Ectodermal cell (in vitro differentiated cells): ENCODE results near the gene PRG2.

Experiments
- H3K27ac ChIP-seq: 2 replicates; pipeline ENCODE4 v1.7.0; 2013; ENCODE audit warnings: mild to moderate bottlenecking, low read depth, low read length; ENCODE audit not compliant: insufficient read depth, poor library complexity, severe bottlenecking
- H3K27me3 ChIP-seq: 2 replicates; pipeline ENCODE4 v1.7.0; 2013; ENCODE audit warnings: mild to moderate bottlenecking, low read length; ENCODE audit not compliant: insufficient read depth, control insufficient read depth, poor library complexity, severe bottlenecking
- H3K36me3 ChIP-seq: one replicate; pipeline ENCODE4 v1.7.0; 2013; ENCODE audit warnings: low read length; ENCODE audit not compliant: control insufficient read depth, insufficient read depth
- H3K4me1 ChIP-seq: one replicate; pipeline ENCODE4 v1.7.0; 2013; ENCODE audit warnings: low read length; ENCODE audit not compliant: control insufficient read depth, insufficient read depth
- H3K4me3 ChIP-seq: 2 replicates; pipeline ENCODE4 v1.7.0; 2013; ENCODE audit warnings: low read depth, low read length, control low read depth; ENCODE audit not compliant: insufficient read depth
- H3K9me3 ChIP-seq: 2 replicates; pipeline ENCODE4 v1.7.0; 2013; ENCODE audit warnings: mild to moderate bottlenecking, low read length, moderate library complexity; ENCODE audit not compliant: control insufficient read depth
- WGBS, 2 experiments: methylation state at CpG; one replicate each; pipeline ENCODE4 v1.1.7; 2013; ENCODE audit warnings: missing lambda C conversion rate in 2 of 2; 5-methylcytosine and 5-hydroxymethylcytosine counted together

Gene PRG2

GRCh38 chr11:57428643-57429042, 38.2 kb upstream of the PRG2 start:
- WGBS, 2 experiments = 89 to 90% methylated on average over 5 of the region's 5 CpGs
- no peak overlapping the region for H3K4me3 ChIP-seq
- H3K27me3 ChIP-seq = peaks cover 26% of the 10 kb centered on the region
- H3K27ac ChIP-seq = no peak overlapping the region
- no peaks in the 10 kb centered on the region for H3K9me3 ChIP-seq
- peaks cover 4% of the 10 kb centered on the region for H3K4me1 ChIP-seq
- no peaks in the 10 kb centered on the region for H3K36me3 ChIP-seq

DNA sequence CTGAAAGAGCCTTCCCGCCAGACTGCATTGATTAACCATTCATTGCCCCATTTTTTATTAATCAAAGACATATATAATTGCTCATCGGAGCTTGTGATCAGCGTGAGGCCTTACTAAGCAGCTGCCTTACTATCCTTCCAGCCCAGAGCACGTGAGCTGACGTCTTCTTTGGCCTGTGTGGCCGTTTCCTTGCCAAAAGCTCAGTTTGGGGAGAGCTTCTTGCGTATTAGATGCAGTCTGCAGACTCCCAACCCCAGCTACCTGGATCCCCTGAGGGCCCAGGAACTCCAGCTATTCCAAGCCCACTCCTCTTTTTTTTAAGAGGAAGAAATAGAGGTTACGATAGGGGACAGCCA, 37.3 kb upstream of the PRG2 start:
- no peak overlapping the region for H3K4me3 ChIP-seq

DNA sequence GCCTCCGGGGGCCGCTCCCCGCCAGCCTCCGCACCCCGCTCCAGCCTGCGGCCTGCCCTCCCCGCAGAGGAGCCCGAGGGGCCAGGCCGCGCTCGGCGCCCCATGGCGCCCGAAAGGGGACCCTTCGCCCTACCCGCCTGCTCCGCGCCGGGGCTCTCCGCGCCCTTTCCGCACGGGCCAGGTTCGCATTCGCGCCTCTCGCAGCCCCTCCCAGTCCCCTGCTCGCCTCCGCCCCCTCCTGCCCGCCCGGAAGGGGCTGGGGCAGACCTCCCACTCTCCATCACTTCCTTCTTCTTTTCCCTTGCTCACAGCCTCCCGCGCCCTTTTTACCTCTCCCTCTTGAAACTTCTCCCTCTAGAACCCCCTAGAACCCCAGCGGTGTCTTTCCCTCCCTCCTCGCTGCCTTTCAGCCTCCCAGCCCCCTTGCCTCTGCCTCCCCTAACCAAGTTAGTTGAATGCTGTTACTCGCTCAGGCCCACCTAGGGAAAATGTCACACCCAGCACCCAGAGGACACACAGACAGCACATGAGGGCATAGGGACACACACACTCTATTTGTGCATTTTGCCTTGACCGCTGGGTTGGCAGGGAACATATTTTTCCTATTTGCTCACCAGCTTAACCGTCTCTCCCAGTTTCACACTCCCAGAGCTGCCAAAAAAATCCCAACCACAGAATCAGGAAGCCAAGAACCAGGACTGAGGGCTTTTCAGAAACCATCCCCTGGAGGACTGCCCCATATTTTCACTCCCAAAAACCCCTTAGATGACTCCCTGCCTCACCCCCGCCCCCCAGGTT, 36.7 kb upstream of the PRG2 start, which contains the start of gene SLC43A3:
Gene SLC43A3, minus strand, starts transcription at position 193 of the 798 bp plus-strand sequence. CDS start 949 bp downstream, outside the sequence.
- Histone ChIP-seq H3K4me1 (peaks cover 4% of the 10 kb centered on the region), H3K27me3 (peaks cover 26% of the 10 kb centered on the region), H3K27ac (no peak within 1 kb of the TSS), H3K9me3 (no peaks in the 10 kb centered on the region), H3K36me3 (no peaks in the 10 kb centered on the region), H3K4me3 (peak within 1 kb of the TSS; percentile 42)
- 11 to 12% methylated on average over 39 of the region's 39 CpGs for WGBS, 2 experiments

More for the DNA sequence above, 37.3 kb upstream of the PRG2 start:
- no peaks in the 10 kb centered on the region for H3K36me3 ChIP-seq
- H3K27ac ChIP-seq = no peak overlapping the region
- 95 to 96% methylated on average over 7 to 8 of the region's 8 CpGs for WGBS, 2 experiments
- peaks cover 26% of the 10 kb centered on the region for H3K27me3 ChIP-seq
- no peaks in the 10 kb centered on the region for H3K9me3 ChIP-seq
- peaks cover 4% of the 10 kb centered on the region for H3K4me1 ChIP-seq

GRCh38 chr11:57426439-57426928, 36.0 kb upstream of the PRG2 start:
- H3K36me3 ChIP-seq = no peaks in the 10 kb centered on the region
- H3K4me3 ChIP-seq = peak overlapping the region; percentile 42
- WGBS, 2 experiments = 31 to 36% methylated on average over 16 of the region's 16 CpGs
- H3K27ac ChIP-seq = no peak overlapping the region
- no peaks in the 10 kb centered on the region for H3K9me3 ChIP-seq
- H3K27me3 ChIP-seq = peaks cover 26% of the 10 kb centered on the region
- peaks cover 4% of the 10 kb centered on the region for H3K4me1 ChIP-seq

DNA sequence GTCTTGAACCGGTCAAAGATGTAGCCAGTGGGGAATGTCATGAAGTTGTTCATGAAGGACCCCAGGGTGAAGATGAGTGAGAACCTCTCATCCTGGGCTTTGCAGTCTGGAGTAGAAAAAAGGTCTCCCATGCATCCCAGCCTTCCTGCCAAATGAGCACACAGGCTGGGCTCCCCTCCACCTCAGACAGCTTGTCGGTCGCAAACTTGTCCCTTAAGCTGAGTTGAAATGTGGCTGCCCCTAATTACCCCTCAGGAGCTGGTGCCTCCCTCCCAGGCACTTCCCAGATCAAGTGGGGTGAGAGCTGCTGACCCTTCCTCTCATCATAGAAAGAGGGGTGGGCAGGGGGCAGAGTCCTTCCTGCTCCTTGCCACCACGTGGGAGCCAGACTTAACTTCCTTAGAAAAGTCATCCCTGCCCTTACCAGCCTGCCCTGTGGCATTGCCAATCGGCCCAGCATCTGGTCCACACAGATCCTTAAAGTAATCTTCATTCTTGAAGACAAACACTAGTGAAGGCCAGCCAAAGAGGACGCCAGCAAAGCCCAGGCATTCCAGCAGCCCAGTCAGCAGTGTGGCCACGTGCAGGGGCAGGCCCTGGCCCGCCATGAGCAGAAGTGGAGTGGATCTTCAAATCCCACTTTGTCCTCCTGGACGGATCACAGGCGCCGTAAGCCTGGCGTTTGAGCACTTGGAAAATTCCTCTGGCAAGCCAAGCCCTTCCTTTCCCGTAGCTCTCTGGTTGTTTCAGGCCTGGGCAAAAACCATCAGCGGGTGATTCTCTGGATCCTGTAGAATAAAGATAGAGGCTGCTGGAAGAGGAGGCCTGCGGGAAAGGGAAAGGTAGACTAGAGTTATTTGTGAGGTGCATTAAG, 35.4 kb upstream of the PRG2 start:
- no peaks in the 10 kb centered on the region for H3K36me3 ChIP-seq
- 88 to 89% methylated on average over 15 of the region's 15 CpGs for WGBS, 2 experiments

DNA sequence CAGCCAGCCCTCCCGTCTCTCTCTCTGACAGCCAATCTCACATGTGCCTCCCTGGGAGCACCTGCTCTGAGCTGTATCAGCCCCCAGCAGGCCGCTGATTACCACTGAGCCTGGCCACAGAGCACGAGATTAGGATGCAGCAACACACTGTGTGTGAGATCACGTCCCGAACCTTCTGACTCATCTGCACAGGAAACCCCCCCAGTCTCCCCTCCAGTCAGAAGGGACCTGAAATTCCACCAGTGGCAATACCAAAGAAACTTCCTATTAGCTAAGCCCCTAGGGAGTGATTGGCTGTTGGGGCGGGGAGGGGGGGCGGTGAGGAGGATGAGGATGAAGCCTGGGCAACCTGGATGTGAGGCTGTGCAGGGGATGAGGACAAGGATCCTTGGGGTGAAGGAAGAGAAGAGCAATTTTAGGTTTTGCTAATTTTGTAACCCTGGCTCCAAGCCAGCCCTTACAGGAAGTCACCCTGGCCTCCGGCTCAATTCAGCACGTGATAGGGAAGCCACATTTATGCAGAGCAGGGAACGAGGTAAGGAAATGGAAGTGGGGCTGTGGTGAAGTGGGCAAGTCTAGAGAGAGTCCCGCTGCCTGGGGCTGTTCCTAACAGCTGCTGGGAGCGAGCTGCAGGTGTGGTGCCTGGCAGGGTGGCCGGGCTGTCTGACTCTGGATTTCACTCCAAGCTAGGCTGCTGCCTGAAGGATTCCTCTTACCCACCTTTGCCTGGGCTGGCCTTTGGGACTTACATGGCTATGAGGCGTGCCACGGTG, 34.5 kb upstream of the PRG2 start:
- Histone ChIP-seq H3K27me3 (peaks cover 22% of the 10 kb centered on the region), H3K9me3 (no peaks in the 10 kb centered on the region), H3K4me3 (no peak overlapping the region), H3K4me1 (peaks cover 4% of the 10 kb centered on the region), H3K27ac (no peak overlapping the region), H3K36me3 (no peaks in the 10 kb centered on the region)
- WGBS, 2 experiments = 75 to 80% methylated on average over 15 of the region's 15 CpGs

More for the DNA sequence above, 35.4 kb upstream of the PRG2 start:
- H3K27ac ChIP-seq = no peak overlapping the region
- peak overlapping the region; percentile 42 for H3K4me3 ChIP-seq
- H3K4me1 ChIP-seq = peaks cover 4% of the 10 kb centered on the region
- H3K9me3 ChIP-seq = no peaks in the 10 kb centered on the region
- H3K27me3 ChIP-seq = peaks cover 26% of the 10 kb centered on the region

GRCh38 chr11:57424137-57424791, 33.8 kb upstream of the PRG2 start:
- Histone ChIP-seq H3K27ac (no peak overlapping the region), H3K9me3 (no peaks in the 10 kb centered on the region), H3K36me3 (no peaks in the 10 kb centered on the region), H3K27me3 (peaks cover 18% of the 10 kb centered on the region), H3K4me3 (no peak overlapping the region), H3K4me1 (peaks cover 4% of the 10 kb centered on the region)
- WGBS, 2 experiments = 87 to 89% methylated on average over 9 of the region's 9 CpGs

- 88 to 91% methylated on average over 2 of the region's 4 CpGs for WGBS, 2 experiments
- Histone ChIP-seq H3K4me1 (peaks cover 4% of the 10 kb centered on the region), H3K27ac (no peak overlapping the region), H3K9me3 (no peaks in the 10 kb centered on the region), H3K4me3 (no peak overlapping the region), H3K36me3 (peaks cover 6% of the 10 kb centered on the region), H3K27me3 (peaks cover 14% of the 10 kb centered on the region)
These were observed 32.2 kb upstream of the PRG2 start for GRCh38 chr11:57422669-57423068.

GRCh38 chr11:57421805-57422204, 31.4 kb upstream of the PRG2 start:
- H3K4me1 ChIP-seq = peaks cover 4% of the 10 kb centered on the region
- peaks cover 9% of the 10 kb centered on the region for H3K27me3 ChIP-seq
- no peaks in the 10 kb centered on the region for H3K9me3 ChIP-seq
- peaks cover 10% of the 10 kb centered on the region for H3K36me3 ChIP-seq
- H3K27ac ChIP-seq = no peak overlapping the region
- H3K4me3 ChIP-seq = no peak overlapping the region
